Kidney (tissue), 14 donors: ENCODE data around the gene CALD1. TPM values are rescaled to one million over a fixed set of nuclear protein-coding genes. Genes with fewer than 3 reads are reported as not detected.

Experiments used
- DNase-seq, 5 donors: peaks; one replicate each; pipeline ENCODE4 v3.0.0-alpha.2; 2013 to 2020
- FAIRE-seq: peaks from 2 replicates; lab custom pipeline; 2012; peaks lifted over from hg19 to GRCh38; lab: Jason Lieb, UNC
- H3K27ac ChIP-seq, 2 donors: one replicate each; pipeline ENCODE4 v1.7.0; 2013; ENCODE audit warnings: low read depth in 2 of 2, low read length in 2 of 2, inconsistent platforms in 1 of 2
- H3K27me3 ChIP-seq: one replicate; pipeline ENCODE4 v1.7.1; 2013; ENCODE audit warnings: low read length, inconsistent platforms; ENCODE audit not compliant: control insufficient read depth, insufficient read depth
- H3K36me3 ChIP-seq, 3 donors: one replicate each; pipeline versions ENCODE4 v1.7.0 to v1.7.1; 2013; ENCODE audit warnings: low read length in 3 of 3, control low read depth in 1 of 3, inconsistent platforms in 1 of 3; ENCODE audit not compliant: insufficient read depth in 3 of 3, control insufficient read depth in 2 of 3
- H3K4me1 ChIP-seq, 3 donors: one replicate each; pipeline versions ENCODE4 v1.7.0 to v1.7.1; 2013; ENCODE audit warnings: low read length in 3 of 3, inconsistent platforms in 1 of 3, low read depth in 1 of 3; ENCODE audit not compliant: control insufficient read depth in 2 of 3, insufficient read depth in 2 of 3
- H3K4me3 ChIP-seq, 3 donors: one replicate each; pipeline versions ENCODE4 v1.7.0 to v1.8.1; 2013; ENCODE audit warnings: low read length in 3 of 3, control low read depth in 1 of 3, inconsistent platforms in 1 of 3
- H3K9ac ChIP-seq, 3 donors: one replicate each; pipeline versions ENCODE4 v1.7.0 to v1.7.1; 2013; ENCODE audit warnings: low read length in 3 of 3, control low read depth in 1 of 3, inconsistent platforms in 1 of 3
- H3K9me3 ChIP-seq, 3 donors: one replicate each; pipeline versions ENCODE4 v1.7.0 to v1.7.1; 2013; ENCODE audit warnings: low read length in 3 of 3, control low read depth in 1 of 3, inconsistent platforms in 1 of 3; ENCODE audit not compliant: control insufficient read depth in 2 of 3, insufficient read depth in 1 of 3
- CTCF ChIP-seq: IDR thresholded peaks from 3 replicates; pipeline ENCODE4 v1.5.1; 2012; ENCODE audit warnings: mild to moderate bottlenecking, moderate library complexity, borderline replicate concordance; ENCODE audit not compliant: insufficient read depth; ENCODE audit errors: extremely low read depth
- intact Hi-C: fragments of 100-400 bp; cut with DNase I; formaldehyde crosslinking; loops from one replicate; pipeline ENCODE4 v1.11.1; 2022
- polyA plus RNA-seq: library from polyadenylated mRNA; stranded (reverse); fragments of 350-450 nt; fragmentation: Illumina TruSeq; extraction: RNeasy Lipid Tissue Mini Kit (QIAGEN cat#74804); gene quantifications from one replicate; pipeline ENCODE4 v1.2.3, GENCODE V29; 2014; ENCODE audit warnings: low read depth, low replicate concordance; ENCODE audit not compliant: insufficient read depth
- total RNA-seq: library from RNA; stranded (reverse); fragmentation: NEBNext Ultra II Directional; extraction: Animal tissue kit (Norgen Biotek cat#: 25700); gene quantifications from one replicate; pipeline ENCODE4 v1.2.1, GENCODE V29; 2021
- donor health status: control.
- donor health status: control.
- donor health status: control.
- donor health status: control.
- donor health status: control.
- donor health status: DM: yes; HTN: yes; CAD: no.
- donor health status: Normal renal cell carcinoma (clear cell type).

The CALD1 gene
- total and polyA plus RNA-seq, 2 donors from 2014 or later: 72.7 to 218 TPM

GRCh38 chr7:134771889-134772288 lies 7.5 kb upstream of the CALD1 start:
- no peak overlapping the region for H3K9ac ChIP-seq
- H3K27me3 ChIP-seq: no peaks in the 10 kb centered on the region
- intact Hi-C loops: no loop called here
- H3K4me3 ChIP-seq: no peak overlapping the region
- FAIRE-seq: no peak
- H3K9me3 ChIP-seq: no peaks in the 10 kb centered on the region
- no peak for TF ChIP-seq CTCF
- no peak for DNase-seq
- H3K27ac ChIP-seq: no peak overlapping the region
- no peaks in the 10 kb centered on the region for H3K36me3 ChIP-seq
- H3K4me1 ChIP-seq: no peaks in the 10 kb centered on the region

GRCh38 chr7:134772401-134772800 lies 7.0 kb upstream of the CALD1 start:
- no peaks in the 10 kb centered on the region for H3K4me1 ChIP-seq
- no peak for DNase-seq
- H3K9me3 ChIP-seq: no peaks in the 10 kb centered on the region
- H3K36me3 ChIP-seq: no peaks in the 10 kb centered on the region
- FAIRE-seq: no peak
- no peak overlapping the region for H3K4me3 ChIP-seq
- H3K27ac ChIP-seq: no peak overlapping the region
- no peak for TF ChIP-seq CTCF
- no peaks in the 10 kb centered on the region for H3K27me3 ChIP-seq
- no peak overlapping the region for H3K9ac ChIP-seq
- intact Hi-C loops: no loop called here

- Histone ChIP-seq H3K4me3 (no peak overlapping the region), H3K27me3 (no peaks in the 10 kb centered on the region), H3K9ac (no peak overlapping the region), H3K9me3 (no peaks in the 10 kb centered on the region), H3K36me3 (no peaks in the 10 kb centered on the region), H3K4me1 (peaks cover 0 to 3% (median 0%) of the 10 kb centered on the region in 3 donors), H3K27ac (no peak overlapping the region)
- TF ChIP-seq CTCF: no peak
- DNase-seq (no peak), FAIRE-seq (no peak)
- intact Hi-C loops: no loop called here
Observed at GRCh38 chr7:134773164-134773563, 6.3 kb upstream of the CALD1 start.

- H3K27me3 ChIP-seq: no peaks in the 10 kb centered on the region
- H3K36me3 ChIP-seq: no peaks in the 10 kb centered on the region
- no peaks in the 10 kb centered on the region for H3K9me3 ChIP-seq
- H3K9ac ChIP-seq: no peak overlapping the region
- no peak for FAIRE-seq
- no peak for TF ChIP-seq CTCF
- H3K27ac ChIP-seq: no peak overlapping the region
- DNase-seq: no peak
- no peak overlapping the region for H3K4me3 ChIP-seq
- intact Hi-C loops: no loop called here
- peaks cover 0 to 7% (median 0%) of the 10 kb centered on the region in 3 donors for H3K4me1 ChIP-seq
Observed at GRCh38 chr7:134774119-134774518, 5.3 kb upstream of the CALD1 start.
